ENCODE measurements around the gene CNTNAP2. TPM values are rescaled to one million over a fixed set of nuclear protein-coding genes. Genes with fewer than 3 reads are reported as not detected.

CNTNAP2 gene
- total and polyA plus RNA-seq, 9 of the 15 experiments (the other 6 are each of a cell fraction or from before 2014, with no cell fraction given): 0.04 to 0.62 (median 0.09) TPM; not detected in 4

- H3K79me2 ChIP-seq (ENCODE audit: control insufficient read depth, insufficient read depth, low read length): no peaks in the 10 kb centered on the region
- no peaks in the 10 kb centered on the region for H3K4me1 ChIP-seq (replicated peaks in 1 of 2; ENCODE audit: control insufficient read depth in 2 of 2, insufficient read depth in 2 of 2, low read length in 2 of 2)
- no peaks in the 10 kb centered on the region for H4K20me1 ChIP-seq (replicated peaks; ENCODE audit: control insufficient read depth, insufficient read depth, low read length)
- in situ Hi-C loops (cut with MboI): no loop called here
- H3K27me3 ChIP-seq (ENCODE audit: control insufficient read depth in 2 of 2, insufficient read depth in 2 of 2, low read length in 2 of 2): no peaks in the 10 kb centered on the region
- no peak overlapping the region for H2AFZ ChIP-seq (ENCODE audit: low read depth, low read length)
- ATAC-seq: no peak
- ChIA-PET POLR2A (no interaction called here), CTCF (ENCODE audit: low intra/inter-chr PET ratio) (no interaction called here)
- no peak overlapping the region for H3K9ac ChIP-seq (ENCODE audit: insufficient read depth in 1 of 2, low read depth in 2 of 2, low read length in 2 of 2)
- TF ChIP-seq HLTF (IDR thresholded peaks at IDR 0.05) (no peak), NELFE (IDR thresholded peaks at IDR 0.05; ENCODE audit: insufficient read depth, insufficient read length) (no peak), ARID4B (CRISPR knock-in tag; IDR thresholded peaks at IDR 0.05) (no peak), ZNF121 (CRISPR knock-in tag; conservative IDR thresholded peaks at IDR 0.05) (no peak), KDM1A (IDR thresholded peaks at IDR 0.05) (no peak), ZNF143 (CRISPR knock-in tag; IDR thresholded peaks at IDR 0.05) (no peak), ZNF668 (CRISPR knock-in tag; IDR thresholded peaks at IDR 0.05) (no peak), STAT5B (CRISPR knock-in tag; IDR thresholded peaks at IDR 0.05) (no peak), CTCFL (IDR thresholded peaks at IDR 0.05; ENCODE audit: borderline replicate concordance, insufficient read depth, low read depth, low read length, poor library complexity, severe bottlenecking) (no peak), ASH1L (IDR thresholded peaks at IDR 0.05; ENCODE audit: borderline replicate concordance, low read depth, partially characterized antibody) (no peak)
- no peak overlapping the region for H3K4me3 ChIP-seq
- no peak for FAIRE-seq
- H3K4me2 ChIP-seq (ENCODE audit: insufficient read depth, low read length): no peak overlapping the region
- no peak overlapping the region for H3K27ac ChIP-seq (ENCODE audit: extremely low read depth, low read depth, low read length)
- H3K9me3 ChIP-seq (replicated peaks; ENCODE audit: control insufficient read depth, insufficient read depth, low read depth, low read length): no peaks in the 10 kb centered on the region
- H3K9me1 ChIP-seq (ENCODE audit: control insufficient read depth, insufficient read depth, low read length): no peaks in the 10 kb centered on the region
- DNase-seq (ENCODE audit: extremely low read depth in 1 of 4, low spot score in 3 of 4): no peak
- H3K36me3 ChIP-seq (ENCODE audit: control insufficient read depth, insufficient read depth, low read length): no peaks in the 10 kb centered on the region
- intact Hi-C loops (cut with micrococcal nuclease): no loop called here
- no TSS peak for BruUV-seq (replicated peaks)
- 0% methylated on average over 1 of the region's 1 CpG for WGBS (ENCODE audit: insufficient coverage, low coverage, missing lambda C conversion rate)
These were observed 12.7 kb downstream of the CNTNAP2 start for GRCh38 chr7:146129296-146129695.
